ENCODE results near the gene CHODL.

The CHODL gene, protein sequence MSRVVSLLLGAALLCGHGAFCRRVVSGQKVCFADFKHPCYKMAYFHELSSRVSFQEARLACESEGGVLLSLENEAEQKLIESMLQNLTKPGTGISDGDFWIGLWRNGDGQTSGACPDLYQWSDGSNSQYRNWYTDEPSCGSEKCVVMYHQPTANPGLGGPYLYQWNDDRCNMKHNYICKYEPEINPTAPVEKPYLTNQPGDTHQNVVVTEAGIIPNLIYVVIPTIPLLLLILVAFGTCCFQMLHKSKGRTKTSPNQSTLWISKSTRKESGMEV

DNA sequence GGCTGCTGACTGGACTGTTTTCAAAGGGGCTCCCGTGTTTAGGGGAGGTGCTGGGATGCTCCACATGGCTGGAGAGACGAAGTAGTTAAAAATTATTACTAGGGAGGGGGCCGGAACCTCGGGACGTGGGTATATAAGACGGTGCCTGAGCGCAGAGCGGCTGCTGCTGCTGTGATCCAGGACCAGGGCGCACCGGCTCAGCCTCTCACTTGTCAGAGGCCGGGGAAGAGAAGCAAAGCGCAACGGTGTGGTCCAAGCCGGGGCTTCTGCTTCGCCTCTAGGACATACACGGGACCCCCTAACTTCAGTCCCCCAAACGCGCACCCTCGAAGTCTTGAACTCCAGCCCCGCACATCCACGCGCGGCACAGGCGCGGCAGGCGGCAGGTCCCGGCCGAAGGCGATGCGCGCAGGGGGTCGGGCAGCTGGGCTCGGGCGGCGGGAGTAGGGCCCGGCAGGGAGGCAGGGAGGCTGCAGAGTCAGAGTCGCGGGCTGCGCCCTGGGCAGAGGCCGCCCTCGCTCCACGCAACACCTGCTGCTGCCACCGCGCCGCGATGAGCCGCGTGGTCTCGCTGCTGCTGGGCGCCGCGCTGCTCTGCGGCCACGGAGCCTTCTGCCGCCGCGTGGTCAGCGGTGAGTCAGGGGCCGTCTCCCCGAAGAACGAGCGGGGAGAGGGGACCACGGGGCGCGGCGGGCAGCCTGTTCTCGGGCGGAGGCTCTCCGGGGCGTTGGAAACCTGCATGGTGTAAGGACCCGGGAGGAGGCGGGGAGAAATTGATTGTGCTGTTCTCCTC, at the start of gene CHODL:
Gene CHODL, plus strand, starts transcription at position 163 of the 793 bp plus-strand sequence. Its CDS starts 391 bp downstream, at position 554.
- in situ Hi-C loops (cut with MboI; ENCODE audit: low sequenced_read_pairs) = no loop called here

DNA sequence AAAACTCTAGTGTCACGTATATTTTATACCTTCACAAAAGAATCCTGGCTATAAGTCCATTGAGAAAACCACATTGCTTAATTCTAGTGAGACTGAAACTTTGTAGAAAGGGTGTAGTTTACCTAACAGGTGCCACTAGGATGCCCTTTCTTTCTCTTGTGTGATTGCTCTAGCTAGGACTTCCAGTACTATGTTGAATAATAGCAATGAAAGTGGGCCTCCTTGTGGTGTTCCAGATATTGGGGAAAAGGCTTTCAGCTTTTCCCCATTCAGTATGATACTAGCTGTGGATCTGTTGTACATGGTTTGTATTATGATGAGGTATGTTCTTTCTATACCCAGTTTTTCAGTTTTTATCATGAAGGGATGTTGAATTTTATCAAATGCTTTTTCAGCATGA, 39.7 kb upstream of the CHODL start:
- in situ Hi-C loops (cut with MboI; ENCODE audit: low sequenced_read_pairs) = no loop called here

DNA sequence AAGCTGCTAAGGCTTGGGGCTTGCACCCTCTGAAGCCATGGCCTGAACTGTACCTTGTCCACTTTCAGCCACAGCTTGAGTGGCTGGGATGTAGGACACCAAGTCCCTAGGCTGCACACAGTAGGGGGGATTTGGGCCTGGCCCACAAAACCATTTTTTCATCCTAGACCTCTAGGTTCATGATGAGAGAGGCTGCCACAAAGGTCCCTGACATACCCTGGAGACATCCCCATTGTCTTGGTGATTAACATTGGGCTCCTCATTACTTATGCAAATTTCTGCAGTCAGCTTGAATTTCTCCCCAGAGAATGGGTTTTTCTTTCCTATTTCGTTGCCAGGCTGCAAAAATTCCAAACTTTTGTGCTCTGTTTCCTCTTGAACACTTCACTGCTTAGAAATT, 26.3 kb upstream of the CHODL start:
- in situ Hi-C loops (cut with MboI; ENCODE audit: low sequenced_read_pairs) = no loop called here

DNA sequence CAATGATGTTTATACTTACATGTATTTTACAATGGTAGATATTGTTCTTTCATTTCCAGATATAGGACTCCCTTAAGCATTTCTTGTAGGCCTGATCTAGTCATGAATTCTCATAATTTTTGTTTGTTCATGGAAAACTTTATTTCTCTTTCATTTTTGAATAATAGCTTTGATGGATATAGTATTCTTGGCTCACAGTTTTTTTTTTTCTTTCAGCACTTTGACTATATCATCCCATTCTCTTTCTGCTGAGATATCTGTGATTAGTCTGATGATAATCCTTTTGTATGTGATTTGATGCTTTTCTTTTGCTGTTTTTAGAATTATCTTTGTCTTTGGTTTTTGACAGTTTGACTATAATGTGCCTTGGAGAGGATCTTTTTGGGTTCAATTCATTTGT, 24.1 kb upstream of the CHODL start:
- in situ Hi-C loops (cut with MboI; ENCODE audit: low sequenced_read_pairs) = no loop called here

DNA sequence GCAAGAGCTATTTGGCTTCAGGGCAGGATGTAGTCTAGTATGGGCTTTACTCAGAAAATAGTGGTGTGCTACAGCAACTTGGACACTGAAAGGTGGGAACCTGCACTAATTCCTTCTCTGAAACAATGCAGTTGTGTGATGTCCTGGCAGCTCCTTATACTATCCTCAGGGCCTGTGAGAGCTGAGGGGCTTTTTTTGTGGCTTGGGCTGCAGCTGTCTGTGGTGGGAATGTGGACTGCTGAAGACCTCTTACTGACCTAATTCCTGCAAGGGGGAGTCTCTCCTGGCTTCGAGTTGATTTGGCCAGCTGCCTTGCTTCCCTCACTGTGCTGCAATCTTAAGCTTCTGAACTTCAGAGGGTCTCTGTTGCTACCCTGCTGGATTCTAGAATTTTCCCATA, 22.3 kb upstream of the CHODL start:
- in situ Hi-C loops (cut with MboI; ENCODE audit: low sequenced_read_pairs) = no loop called here

DNA sequence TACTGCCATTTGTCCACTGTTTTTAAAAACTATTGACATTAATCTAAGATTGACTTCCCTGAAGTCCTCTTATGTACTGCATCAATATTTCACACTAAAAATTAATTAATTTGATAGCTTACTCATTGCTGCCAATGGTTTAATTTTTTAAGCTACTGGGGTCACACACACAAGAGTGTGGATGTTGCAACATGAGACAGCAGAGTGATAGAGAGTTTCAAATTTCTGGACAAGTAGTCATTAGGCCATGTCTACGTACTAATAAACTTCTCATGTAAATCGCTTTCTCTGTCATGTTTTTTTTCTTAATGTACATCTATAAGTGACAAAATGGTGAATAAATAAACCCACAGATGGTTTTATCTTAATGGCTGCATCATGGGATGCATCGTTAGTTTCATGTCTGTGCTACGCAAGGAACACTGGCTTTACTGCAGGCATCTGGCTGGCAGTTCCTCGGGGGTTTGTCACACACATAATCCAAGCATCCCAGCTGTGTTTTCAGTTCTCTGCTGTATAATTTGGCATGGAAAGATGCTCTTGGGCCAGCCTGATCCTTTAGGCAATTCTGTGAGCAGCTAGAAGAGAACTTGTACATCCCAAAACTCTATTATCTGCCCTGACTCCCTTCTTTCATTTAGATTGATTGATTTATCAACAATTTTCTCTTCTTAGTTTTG, 16.4 kb upstream of the CHODL start:
- in situ Hi-C loops (cut with MboI; ENCODE audit: low sequenced_read_pairs) = no loop called here

DNA sequence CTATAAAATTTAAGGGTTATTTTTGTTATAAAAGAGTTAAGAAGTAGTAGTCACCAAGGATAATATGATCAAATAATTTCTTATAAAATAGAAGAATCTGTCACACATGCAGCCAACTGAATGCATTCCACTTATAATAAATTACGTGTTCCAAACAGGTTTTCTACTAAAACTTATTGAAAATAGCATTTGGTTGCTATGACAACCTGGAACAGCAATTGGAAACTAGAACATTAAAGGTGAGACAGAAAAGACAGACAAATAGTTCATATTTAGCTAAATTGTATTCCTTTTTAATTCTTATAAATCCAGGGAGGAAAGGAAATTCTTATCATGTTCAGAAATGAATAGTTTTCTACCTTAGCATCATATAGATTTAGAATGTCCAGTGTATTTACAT, 9.1 kb upstream of the CHODL start:
- in situ Hi-C loops (cut with MboI; ENCODE audit: low sequenced_read_pairs) = no loop called here

DNA sequence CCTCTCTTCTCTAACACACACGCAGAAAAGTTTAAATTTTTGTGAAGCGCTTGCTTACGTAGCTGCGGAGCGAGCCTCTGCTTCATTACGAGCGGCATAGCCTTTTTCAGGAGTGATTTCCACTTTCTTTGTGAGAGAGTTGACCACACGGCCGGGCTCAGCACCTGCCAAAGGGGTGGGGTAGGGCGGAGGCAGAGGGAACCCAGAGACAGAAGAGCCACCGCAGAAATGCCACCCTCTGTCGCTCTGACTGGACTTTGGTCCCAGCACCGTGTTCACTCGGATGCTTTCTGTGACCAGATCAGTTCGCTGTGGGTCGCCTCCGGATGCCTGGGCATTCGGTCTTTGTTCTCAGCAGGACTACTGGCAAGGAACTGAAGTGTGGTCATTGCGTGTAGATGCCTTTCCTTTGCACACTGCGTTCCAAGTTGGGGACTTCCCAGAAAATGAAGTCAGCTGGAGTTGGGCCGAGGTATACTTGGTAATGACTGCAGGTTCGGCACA, 883 bp downstream of the CHODL start:
- in situ Hi-C loops (cut with MboI; ENCODE audit: low sequenced_read_pairs) = no loop called here

DNA sequence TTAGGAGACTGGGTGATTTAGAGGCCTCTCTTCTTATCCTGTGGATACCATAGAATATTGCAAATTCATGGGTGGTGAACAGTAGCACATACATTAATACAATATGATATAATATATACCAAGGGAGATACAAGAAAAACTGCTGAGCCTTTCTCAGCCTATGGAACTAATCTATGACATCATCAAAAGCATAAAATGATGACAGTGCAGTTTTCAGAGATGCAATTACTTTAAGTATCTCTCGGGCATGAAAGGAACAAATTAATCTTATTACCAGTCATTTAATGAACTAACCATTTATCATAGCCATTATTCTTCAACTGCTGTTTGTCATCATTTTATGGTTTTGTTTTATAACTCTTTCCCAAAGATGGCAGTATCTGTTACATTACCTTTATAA, 3.5 kb downstream of the CHODL start:
- in situ Hi-C loops (cut with MboI; ENCODE audit: low sequenced_read_pairs) = no loop called here

DNA sequence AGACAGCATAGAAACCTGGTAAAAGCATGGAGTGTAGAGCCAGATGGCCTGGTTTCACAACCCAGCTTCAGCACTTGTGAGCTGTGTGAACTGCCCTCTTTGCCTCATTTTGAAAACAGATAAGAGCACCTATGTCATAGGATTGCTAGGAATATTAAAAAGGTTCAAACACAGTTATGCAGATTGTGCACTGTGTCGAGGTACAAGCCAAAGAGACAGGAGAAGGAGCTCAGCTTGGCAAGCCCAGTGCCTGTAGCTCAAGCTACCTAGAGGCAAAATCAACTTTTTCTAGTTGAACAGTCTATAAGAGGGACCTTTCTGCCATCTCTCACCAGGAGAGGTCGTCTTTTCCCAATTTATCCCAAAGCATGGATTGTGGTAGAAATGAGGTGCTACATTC, 5.0 kb downstream of the CHODL start:
- in situ Hi-C loops (cut with MboI; ENCODE audit: low sequenced_read_pairs) = no loop called here

DNA sequence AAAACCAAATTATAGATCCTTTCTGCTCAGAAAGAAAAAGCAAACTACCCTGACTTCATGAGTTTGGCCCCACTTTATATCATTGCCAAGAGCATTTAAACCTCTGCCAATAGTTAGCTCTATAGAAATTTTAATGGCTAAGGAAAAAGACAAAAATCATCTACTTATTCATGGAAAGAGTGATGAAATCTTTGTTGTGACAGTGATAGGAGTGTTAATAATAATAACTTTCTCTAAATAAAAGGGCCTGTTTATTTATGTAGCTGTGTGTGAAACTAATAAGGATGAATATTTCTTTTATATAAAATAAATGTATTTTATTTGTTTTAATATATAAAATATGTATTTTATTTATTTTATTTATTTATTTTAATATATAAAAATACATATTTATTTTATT, 6.4 kb downstream of the CHODL start:
- in situ Hi-C loops (cut with MboI; ENCODE audit: low sequenced_read_pairs) = no loop called here

DNA sequence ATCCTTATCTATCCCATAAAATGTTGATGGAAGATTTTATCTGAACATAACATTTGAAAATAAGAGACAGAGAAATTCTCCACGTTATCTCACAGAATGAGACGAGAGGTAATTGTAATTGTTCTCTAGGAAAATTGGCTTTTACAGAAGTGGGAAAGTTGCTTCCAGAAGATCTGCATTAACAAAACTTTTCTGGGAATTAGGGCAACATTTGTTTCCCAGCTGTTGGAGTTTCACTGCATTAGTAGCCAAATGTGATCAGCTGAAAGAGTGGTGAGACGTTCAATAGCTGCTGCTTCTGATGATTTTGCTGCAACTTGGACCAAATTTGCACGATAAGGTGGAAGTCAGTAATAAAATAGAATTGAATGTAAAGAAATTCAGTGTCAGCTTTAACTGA, 7.6 kb downstream of the CHODL start:
- in situ Hi-C loops (cut with MboI; ENCODE audit: low sequenced_read_pairs) = no loop called here

DNA sequence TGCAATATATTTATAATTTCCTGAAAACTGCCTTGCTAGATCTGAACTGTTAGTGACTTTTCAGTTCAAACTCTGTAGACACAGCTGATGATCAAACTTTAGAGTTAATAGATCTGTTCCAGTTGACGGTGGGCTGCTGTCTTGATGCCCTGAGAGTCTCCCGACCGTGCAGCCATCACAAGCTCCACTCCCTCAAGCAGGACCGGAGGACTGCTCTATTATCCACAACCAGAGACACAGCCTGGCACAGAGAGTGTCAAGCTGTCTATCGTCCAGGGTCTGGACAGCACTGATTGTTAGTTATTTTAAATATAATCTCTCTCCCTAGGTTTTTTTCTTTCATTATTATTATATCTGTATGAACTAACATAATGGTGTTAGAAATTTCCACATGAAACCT, 8.0 kb downstream of the CHODL start:
- in situ Hi-C loops (cut with MboI; ENCODE audit: low sequenced_read_pairs) = no loop called here

DNA sequence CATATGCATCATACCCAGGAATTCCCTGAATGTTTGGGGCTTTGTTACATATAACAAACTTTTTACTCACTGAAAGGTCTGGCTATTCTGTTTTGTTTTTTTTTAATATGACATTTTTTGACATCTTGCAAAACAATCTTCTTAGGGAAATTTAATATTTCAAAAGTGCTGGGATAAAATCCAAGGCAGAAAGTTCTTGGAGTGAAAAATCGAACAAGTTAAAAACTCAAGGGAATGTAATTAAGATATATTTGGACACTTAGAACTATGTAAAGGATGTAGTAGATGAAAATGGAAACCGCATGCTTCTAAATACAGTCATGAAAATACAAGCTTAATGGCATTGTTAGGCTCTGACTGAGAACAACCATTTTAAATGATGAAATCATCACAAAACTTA, 8.6 kb downstream of the CHODL start:
- in situ Hi-C loops (cut with MboI; ENCODE audit: low sequenced_read_pairs) = no loop called here

DNA sequence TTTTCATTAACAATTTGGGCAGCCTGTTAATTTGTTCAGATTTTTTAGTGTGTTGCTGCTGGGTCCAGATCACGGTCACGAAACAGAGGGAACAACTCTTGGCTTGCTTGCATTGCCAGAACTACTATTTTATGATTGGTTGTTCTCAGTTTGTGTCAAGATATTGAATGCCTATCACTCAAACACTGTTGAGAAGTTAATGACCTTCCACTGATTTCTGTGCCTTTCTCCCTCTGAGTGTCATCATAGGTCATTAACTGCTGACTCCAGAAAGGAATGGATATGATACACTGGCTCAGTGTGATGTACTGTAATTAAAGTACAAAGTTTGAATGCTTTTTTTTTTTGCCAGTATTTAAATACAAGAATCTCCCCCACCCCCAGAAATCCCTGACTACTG, 9.2 kb downstream of the CHODL start:
- in situ Hi-C loops (cut with MboI; ENCODE audit: low sequenced_read_pairs) = no loop called here

DNA sequence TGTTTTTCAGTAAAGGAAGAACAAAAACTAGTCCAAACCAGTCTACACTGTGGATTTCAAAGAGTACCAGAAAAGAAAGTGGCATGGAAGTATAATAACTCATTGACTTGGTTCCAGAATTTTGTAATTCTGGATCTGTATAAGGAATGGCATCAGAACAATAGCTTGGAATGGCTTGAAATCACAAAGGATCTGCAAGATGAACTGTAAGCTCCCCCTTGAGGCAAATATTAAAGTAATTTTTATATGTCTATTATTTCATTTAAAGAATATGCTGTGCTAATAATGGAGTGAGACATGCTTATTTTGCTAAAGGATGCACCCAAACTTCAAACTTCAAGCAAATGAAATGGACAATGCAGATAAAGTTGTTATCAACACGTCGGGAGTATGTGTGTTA, 21.3 kb downstream of the CHODL start:
- in situ Hi-C loops (cut with MboI; ENCODE audit: low sequenced_read_pairs) = no loop called here

DNA sequence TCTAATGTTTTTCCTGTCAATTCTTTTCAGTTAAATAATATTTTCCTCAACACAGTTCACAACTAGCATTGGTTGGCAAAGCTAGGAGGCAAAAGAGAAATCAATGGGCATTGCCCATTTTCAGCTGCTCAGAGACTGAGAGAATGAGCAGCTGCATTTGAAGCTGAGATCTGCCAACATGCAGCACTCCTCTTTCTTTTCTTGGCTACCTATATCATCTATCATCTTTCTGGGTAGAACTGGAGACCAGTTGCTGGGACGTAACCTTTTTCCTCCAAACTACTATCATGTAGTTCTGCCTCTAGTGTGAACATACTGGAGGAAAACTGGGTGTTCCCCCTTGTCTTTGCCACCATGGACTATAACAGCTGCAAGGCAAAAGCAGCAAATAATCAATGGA, 22.9 kb downstream of the CHODL start:
- in situ Hi-C loops (cut with MboI; ENCODE audit: low sequenced_read_pairs) = no loop called here

DNA sequence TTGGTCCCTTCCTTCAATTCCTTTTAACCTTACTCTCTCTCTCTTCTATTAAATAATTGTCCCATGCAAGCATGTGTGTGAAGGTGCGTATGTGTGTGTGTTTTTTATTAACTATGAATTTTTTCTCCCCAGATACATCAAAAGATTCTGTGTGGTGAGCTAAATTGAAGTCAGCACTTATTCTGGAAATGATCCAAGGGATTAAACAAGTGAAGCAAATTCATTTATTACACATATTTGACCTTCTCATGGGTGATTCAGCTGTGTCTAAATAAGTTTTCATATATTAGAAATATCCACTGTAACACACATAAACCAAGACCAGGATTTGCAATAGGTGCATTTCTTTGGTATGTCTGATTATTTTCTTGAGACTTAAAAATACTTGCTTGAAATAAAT, 24.3 kb downstream of the CHODL start:
- in situ Hi-C loops (cut with MboI; ENCODE audit: low sequenced_read_pairs) = no loop called here

DNA sequence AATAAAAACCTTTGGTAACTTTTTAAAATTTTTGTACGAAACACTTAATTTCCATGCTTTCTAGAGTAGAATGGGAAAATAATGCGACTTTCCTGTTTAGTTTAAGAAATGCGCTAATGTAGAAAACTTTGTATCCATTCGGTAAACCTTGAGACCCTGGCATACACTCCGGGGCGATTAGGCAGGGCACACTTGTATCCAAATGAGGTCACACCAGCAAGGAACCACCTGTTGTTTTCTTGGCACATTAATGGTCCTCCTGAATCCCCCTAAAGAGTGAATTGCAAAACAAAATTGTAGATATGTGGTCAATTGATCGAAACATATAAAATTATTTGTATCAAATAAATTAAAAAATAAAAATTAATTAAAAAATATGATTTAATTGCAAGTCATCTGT, 25.2 kb downstream of the CHODL start:
- in situ Hi-C loops (cut with MboI; ENCODE audit: low sequenced_read_pairs) = no loop called here

DNA sequence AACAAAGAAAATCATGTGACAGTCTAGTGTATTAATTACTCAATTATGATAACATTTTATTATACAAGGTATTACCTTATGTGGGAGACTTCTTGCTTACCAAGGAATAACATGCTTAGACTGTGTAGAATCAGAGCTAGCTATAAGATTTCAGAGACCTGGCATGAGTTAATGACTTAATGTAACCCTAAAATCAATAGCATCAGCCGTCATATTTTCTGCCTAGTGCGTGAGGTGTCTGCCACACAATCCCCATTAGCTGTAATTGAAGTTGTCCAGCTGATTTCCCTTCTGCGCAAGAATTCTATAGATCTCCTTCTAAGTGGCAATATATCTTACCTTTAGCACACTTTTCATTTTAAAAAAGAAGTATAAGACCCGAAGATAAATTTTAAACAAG, 28.8 kb downstream of the CHODL start:
- in situ Hi-C loops (cut with MboI; ENCODE audit: low sequenced_read_pairs) = no loop called here

DNA sequence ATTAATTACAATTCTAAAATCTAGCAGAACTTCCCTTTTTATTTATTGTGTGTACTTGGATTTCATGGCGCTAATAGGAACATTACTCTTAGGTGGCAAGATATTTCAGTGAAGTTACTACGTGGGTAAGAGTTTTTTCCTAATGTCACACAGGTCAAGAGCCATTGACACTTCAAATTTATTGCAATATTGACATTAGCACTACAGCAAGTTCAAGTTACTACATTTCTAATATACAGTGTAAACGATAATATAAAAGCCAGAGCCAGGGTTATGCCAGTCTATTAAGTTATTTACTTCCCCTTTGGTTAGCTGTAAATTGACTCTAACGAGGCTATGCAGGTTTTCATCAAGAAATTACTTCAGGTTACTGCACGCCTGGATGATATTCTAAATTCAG, 29.7 kb downstream of the CHODL start:
- in situ Hi-C loops (cut with MboI; ENCODE audit: low sequenced_read_pairs) = no loop called here

DNA sequence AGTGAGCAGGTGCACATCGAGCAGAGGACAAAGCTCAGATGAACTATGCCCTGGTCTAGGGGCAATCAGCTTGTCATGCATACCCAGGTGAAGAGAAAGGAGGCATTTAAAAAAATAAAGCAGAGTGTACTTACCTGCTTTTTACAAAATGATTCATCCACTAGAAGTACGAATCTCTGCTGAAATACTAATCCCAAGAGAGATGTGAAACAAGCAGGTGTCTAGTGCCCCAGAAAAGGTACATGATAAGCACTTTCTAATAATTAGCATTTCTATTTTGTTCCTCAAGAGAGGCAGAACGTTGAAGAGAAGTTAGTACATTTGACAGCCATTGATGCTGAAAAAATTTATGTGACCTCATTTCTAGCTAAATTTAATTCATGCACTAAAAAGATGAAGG, 31.1 kb downstream of the CHODL start:
- in situ Hi-C loops (cut with MboI; ENCODE audit: low sequenced_read_pairs) = no loop called here
